HepG2 (cell line): ENCODE results near the gene COPB2.

Source experiments
- CTCF ChIP-seq: sonication (generic); formaldehyde crosslinking; IDR thresholded peaks from 2 replicates; pipeline ENCODE4 v1.5.0; 2020; ENCODE audit warnings: mild to moderate bottlenecking, missing genetic modification reagents, moderate library complexity
- EZH2 ChIP-seq: conservative IDR thresholded peaks from 2 replicates; pipeline ENCODE4 v1.6.1; 2012; ENCODE audit warnings: mild to moderate bottlenecking, low read depth, low read length, moderate library complexity
- NONO ChIP-seq, 2 experiments: fragments of 450-650 bp in 1 of 2; sonication (generic) in 1 of 2; formaldehyde crosslinking in 1 of 2; IDR thresholded peaks in 1 of 2; conservative IDR thresholded peaks in 1 of 2; 2 replicates each; pipeline versions ENCODE4 v1.6.1 to v1.8.0; 2017 to 2022; ENCODE audit warnings: mild to moderate bottlenecking in 1 of 2, missing genetic modification reagents in 1 of 2, moderate library complexity in 1 of 2
- POLR2A ChIP-seq, 2 experiments: IDR thresholded peaks; 2 replicates each; pipeline ENCODE4 v1.6.1; 2011; ENCODE audit warnings: low read depth in 2 of 2, low read length in 2 of 2, mild to moderate bottlenecking in 1 of 2, moderate library complexity in 1 of 2; ENCODE audit not compliant: insufficient read depth in 1 of 2
- TOE1 ChIP-seq: sonication (generic); formaldehyde crosslinking; IDR thresholded peaks from 2 replicates; pipeline ENCODE4 v1.4.0; 2020; ENCODE audit warnings: mild to moderate bottlenecking, missing genetic modification reagents
- ZFX ChIP-seq: sonication (generic); formaldehyde crosslinking; IDR thresholded peaks from 2 replicates; pipeline ENCODE4 v1.4.0; 2020; ENCODE audit warnings: mild to moderate bottlenecking, low read depth, missing genetic modification reagents, moderate library complexity
- ZNF589 ChIP-seq: sonication (generic); formaldehyde crosslinking; conservative IDR thresholded peaks from 2 replicates; pipeline ENCODE4 v1.8.0; 2022; ENCODE audit warnings: mild to moderate bottlenecking, moderate library complexity, missing genetic modification reagents

GRCh38 chr3:139353920-139354556 lies 35.4 kb downstream of the COPB2 start:
- TF ChIP-seq POLR2A (IDR thresholded peaks at IDR 0.05; ENCODE audit: insufficient read depth in 1 of 2, low read depth in 2 of 2, low read length in 2 of 2) (no peak), ZFX (CRISPR knock-in tag) (no peak), TOE1 (CRISPR knock-in tag) (no peak), NONO (IDR thresholded peaks at IDR 0.05) (no peak), NONO (CRISPR knock-in tag; conservative IDR thresholded peaks at IDR 0.05) (no peak), ZNF589 (CRISPR knock-in tag) (no peak), EZH2 (no peak), CTCF (peak; percentile 67)
